ENCODE measurements around the gene TEX2. TPM values are rescaled to one million over a fixed set of nuclear protein-coding genes. Genes with fewer than 3 reads are reported as not detected.

The TEX2 gene
- total and polyA plus RNA-seq, 2 experiments from 2014 or later = 7.5 to 17.7 TPM

Small RNA genes lying within 50 kb of the gene (small RNA-seq; reads per million reads assigned to genes)
- 49,413 reads per million, percentile 100 among the genes with 10 or more reads in this experiment for gene SNORD104 (ENCODE audit: low replicate concordance)

Other genes starting within 250 kb of the TEX2 start
- 0.31 and 0.58 TPM in 2 replicates for gene ICAM2, start 242.6 kb downstream of the TEX2 start, total RNA-seq (2014; rRNA removed; shearing (Covaris generic))
- 0.57 and 0.86 TPM in 2 replicates for gene ICAM2, start 242.6 kb downstream of the TEX2 start, polyA plus RNA-seq (2016; fragmentation: Nextera tagmentation; extraction: Ambion mirVana)
- gene ERN1, start 133.1 kb downstream of the TEX2 start, total RNA-seq (2014; rRNA removed; shearing (Covaris generic)) = 4.1 and 5.9 TPM in 2 replicates
- 4.2 and 7.5 TPM in 2 replicates for gene ERN1, start 133.1 kb downstream of the TEX2 start, polyA plus RNA-seq (2016; fragmentation: Nextera tagmentation; extraction: Ambion mirVana)
- gene PECAM1, start 127.6 kb upstream of the TEX2 start, total RNA-seq (2014; rRNA removed; shearing (Covaris generic)) = 0.04 TPM in 1 of 2 replicates, not detected in the other
- not detected in 2 replicates for gene PECAM1, start 127.6 kb upstream of the TEX2 start, polyA plus RNA-seq (2016; fragmentation: Nextera tagmentation; extraction: Ambion mirVana)
- not detected in 2 replicates for gene MILR1, start 185.9 kb upstream of the TEX2 start, total RNA-seq (2014; rRNA removed; shearing (Covaris generic))
- gene MILR1, start 185.9 kb upstream of the TEX2 start, polyA plus RNA-seq (2016; fragmentation: Nextera tagmentation; extraction: Ambion mirVana) = 0.39 TPM in 1 of 2 replicates, not detected in the other
- 19.8 and 20.2 TPM in 2 replicates for gene POLG2, start 233.8 kb upstream of the TEX2 start, total RNA-seq (2014; rRNA removed; shearing (Covaris generic))
- 27.7 and 28.0 TPM in 2 replicates for gene POLG2, start 233.8 kb upstream of the TEX2 start, polyA plus RNA-seq (2016; fragmentation: Nextera tagmentation; extraction: Ambion mirVana)
- gene DDX5, start 243.0 kb upstream of the TEX2 start, total RNA-seq (2014; rRNA removed; shearing (Covaris generic)) = 399 and 400 TPM in 2 replicates
- gene DDX5, start 243.0 kb upstream of the TEX2 start, polyA plus RNA-seq (2016; fragmentation: Nextera tagmentation; extraction: Ambion mirVana) = 367 and 447 TPM in 2 replicates
- 41.1 and 81.1 TPM in 2 replicates for gene CEP95, start 243.7 kb upstream of the TEX2 start, total RNA-seq (2014; rRNA removed; shearing (Covaris generic))
- 38.9 and 45.4 TPM in 2 replicates for gene CEP95, start 243.7 kb upstream of the TEX2 start, polyA plus RNA-seq (2016; fragmentation: Nextera tagmentation; extraction: Ambion mirVana)